Measurements from ENCODE around the gene MYRF.
A peak's percentile ranks its signal among the peaks of the same experiment; 100 is the strongest.

MYRF gene

GRCh38 chr11:61762223-61762615, 9.8 kb downstream of the MYRF start:
- DNase-seq = no peak

GRCh38 chr11:61762798-61763197, 10.4 kb downstream of the MYRF start:
- no peak for DNase-seq

DNA sequence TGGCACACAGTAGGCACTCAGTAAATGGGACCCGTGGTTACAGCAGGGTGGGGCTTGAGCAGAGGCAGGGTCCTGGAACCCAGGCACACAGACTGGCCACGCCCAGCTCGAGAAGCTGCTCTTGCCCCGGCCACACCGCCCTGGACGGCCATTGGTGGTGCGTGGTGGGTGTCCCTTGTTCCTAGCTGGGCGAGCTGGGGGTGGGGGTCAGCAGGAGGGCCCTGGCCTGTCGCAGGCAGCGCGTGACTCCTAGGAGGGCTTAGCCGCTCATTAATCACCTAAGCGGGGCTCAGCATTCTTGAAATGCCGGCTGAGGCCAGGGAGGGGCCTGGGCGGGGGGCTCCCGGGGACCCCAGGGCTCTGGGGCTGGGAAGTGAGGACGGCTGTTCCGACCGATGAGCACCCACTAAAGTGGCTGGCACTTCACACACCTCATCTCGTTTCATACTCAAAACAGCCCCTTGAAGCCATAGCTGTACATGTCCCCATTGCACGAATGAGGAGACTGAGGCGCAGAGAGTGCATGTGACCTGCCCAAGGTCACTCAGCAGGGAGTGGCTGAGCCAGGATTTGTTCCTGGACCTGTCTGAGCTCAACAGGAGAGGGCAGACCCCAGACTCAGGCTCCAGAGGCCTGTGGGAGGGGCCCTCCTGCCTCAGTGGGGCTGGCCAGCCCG, 11.6 kb downstream of the MYRF start:
- no peak for DNase-seq

- DNase-seq = no peak
These were observed 12.3 kb downstream of the MYRF start for GRCh38 chr11:61764606-61765260.

DNA sequence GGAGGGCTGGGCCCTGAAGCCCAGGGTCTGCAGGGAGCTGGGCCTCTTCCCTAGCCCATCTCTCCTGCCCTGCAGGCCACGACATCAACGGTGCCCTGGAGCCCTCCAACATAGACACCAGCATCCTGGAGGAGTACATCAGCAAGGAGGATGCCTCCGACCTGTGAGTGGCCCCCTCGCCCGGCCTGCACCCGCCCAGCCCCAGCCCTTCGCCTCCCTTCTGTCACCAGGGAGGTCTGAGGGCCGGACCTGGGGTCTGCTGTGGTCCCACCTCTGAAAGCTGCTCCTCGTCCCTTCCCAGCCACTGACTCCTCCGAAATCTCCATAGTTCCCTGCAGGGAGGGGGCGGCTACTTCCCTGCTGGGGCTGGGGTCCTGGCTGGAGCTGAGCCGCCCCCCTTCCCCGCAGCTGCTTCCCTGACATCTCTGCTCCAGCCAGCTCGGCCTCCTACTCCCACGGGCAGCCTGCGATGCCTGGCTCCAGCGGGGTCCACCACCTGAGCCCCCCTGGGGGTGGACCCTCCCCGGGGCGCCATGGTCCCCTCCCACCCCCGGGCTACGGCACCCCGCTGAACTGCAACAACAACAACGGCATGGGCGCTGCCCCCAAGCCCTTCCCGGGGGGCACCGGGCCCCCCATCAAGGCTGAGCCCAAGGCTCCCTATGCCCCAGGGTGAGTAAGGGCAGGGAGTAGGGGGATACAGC, 13.3 kb downstream of the MYRF start:
- no peak for DNase-seq

GRCh38 chr11:61766353-61766841, 14.0 kb downstream of the MYRF start:
- no peak for DNase-seq

DNA sequence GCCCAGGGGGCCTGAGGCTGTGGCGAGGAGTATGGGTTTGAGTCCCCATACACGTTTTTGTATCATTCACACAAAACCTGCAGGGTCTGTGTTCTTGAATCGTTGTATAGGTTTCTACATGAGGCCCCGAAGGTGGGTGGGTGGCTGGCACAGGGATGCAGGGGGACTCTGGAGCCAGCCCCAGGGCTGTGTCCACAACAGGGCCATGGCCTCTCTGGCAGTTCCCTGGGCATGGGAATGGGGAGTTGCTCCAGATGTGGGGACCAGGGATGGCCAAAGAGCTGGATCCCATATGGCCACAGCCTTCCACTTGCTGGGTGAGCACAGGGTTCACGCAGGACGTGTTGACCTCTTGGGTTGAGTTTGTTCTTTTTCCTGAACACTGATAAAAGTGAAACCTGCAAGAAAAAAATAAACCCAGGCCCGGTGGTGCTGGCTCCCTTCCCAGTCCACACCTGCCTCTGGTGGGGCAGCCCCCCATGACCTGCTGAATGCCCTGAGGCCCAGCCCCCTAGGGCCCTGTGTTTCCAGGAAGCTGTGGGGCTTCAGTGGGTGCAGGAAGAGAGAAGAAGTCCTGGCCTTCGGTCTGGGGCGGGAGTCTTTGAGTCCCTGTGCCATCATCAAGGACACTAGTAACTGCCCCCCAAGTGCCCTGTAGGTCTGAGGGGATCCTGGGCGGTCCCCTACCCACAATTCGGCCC, 16.1 kb downstream of the MYRF start:
- no peak for DNase-seq

DNA sequence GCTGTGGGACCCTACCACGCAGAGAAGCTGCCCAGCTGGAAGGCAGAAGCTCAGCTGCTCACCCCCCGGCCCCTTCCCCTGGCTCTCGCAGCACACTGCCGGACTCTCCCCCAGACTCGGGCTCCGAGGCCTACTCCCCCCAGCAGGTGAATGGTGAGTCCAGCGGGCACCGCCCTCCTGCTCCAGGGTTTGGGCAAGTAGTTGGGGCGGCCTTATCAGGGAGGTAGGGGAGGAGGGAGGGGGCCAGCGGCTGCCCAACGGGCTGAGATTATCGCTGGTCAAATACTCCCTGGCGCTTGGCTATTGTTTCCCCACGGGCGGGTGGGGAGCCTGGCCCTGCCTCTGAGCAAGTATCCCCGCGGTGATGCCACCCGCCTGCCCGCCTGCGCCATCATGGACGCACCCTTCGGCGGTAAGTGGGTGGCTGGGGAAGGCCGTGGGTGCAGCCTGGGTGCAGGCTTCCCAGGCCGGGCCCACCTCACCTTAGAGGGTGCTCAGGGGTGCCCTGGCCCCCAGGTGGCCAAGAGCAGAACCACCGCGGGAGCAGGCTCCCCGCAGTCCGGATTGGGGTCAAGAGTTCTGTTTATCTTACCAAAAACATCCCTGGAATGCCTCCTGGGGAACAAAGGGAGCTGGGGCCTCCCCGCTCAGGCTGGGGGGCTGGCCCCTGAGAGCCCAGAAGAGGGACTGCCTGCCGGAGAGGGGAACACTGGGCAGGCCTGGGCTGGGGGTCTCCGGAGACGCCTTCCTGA, 16.9 kb downstream of the MYRF start:
- DNase-seq = no peak

- DNase-seq = no peak
These were observed 17.7 kb downstream of the MYRF start for GRCh38 chr11:61769946-61770683.

GRCh38 chr11:61771195-61771894, 18.9 kb downstream of the MYRF start:
- no peak for DNase-seq

DNA sequence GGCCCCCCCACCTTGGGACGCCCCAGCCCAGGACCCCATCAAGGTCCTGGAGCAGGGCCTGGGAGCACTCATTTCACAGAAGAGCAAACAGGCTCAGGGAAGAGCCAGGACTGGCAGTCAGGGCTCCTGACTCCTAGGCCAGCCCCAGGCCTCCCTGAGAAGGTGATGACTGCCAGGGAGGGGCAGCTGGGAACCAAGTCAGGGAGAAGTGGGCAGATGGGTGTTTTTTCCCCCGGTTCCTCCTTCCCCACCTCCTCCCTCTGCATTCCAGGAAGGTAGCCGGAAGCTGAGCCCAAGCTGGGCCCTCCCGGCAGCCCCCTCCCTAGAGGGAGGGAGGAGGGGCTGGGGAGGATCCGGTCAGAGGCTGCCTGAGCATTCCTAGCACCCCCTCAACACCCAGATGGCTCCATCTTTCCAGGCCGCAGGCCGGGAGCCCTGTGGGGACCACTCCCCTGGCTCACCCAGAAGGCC, 19.6 kb downstream of the MYRF start:
- no peak for DNase-seq

- DNase-seq = no peak
These were observed 20.9 kb downstream of the MYRF start for GRCh38 chr11:61773356-61773755.

DNA sequence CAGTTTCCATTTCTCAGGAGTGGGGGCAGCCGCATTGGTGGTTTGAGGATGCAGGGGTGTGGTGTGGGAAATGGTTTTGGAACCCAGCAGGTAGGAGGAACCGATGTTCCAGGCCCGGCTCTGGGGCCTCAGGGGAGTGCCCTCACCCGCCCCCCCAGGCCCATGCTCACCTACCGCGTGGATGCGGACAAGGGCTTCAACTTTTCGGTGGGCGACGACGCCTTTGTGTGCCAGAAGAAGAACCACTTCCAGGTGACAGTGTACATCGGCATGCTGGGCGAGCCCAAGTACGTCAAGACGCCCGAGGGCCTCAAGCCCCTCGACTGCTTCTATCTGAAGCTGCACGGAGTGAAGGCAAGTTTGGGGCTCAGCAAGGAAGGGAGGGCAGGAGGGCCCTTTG, 21.4 kb downstream of the MYRF start:
- DNase-seq = no peak

GRCh38 chr11:61774411-61774810, 22.0 kb downstream of the MYRF start:
- DNase-seq = no peak

- DNase-seq = no peak
These were observed 22.7 kb downstream of the MYRF start for GRCh38 chr11:61775106-61775505.

GRCh38 chr11:61775606-61776554, 23.4 kb downstream of the MYRF start:
- no peak for DNase-seq

- DNase-seq = peak; percentile 37
These were observed 24.2 kb downstream of the MYRF start for GRCh38 chr11:61776561-61777075.

DNA sequence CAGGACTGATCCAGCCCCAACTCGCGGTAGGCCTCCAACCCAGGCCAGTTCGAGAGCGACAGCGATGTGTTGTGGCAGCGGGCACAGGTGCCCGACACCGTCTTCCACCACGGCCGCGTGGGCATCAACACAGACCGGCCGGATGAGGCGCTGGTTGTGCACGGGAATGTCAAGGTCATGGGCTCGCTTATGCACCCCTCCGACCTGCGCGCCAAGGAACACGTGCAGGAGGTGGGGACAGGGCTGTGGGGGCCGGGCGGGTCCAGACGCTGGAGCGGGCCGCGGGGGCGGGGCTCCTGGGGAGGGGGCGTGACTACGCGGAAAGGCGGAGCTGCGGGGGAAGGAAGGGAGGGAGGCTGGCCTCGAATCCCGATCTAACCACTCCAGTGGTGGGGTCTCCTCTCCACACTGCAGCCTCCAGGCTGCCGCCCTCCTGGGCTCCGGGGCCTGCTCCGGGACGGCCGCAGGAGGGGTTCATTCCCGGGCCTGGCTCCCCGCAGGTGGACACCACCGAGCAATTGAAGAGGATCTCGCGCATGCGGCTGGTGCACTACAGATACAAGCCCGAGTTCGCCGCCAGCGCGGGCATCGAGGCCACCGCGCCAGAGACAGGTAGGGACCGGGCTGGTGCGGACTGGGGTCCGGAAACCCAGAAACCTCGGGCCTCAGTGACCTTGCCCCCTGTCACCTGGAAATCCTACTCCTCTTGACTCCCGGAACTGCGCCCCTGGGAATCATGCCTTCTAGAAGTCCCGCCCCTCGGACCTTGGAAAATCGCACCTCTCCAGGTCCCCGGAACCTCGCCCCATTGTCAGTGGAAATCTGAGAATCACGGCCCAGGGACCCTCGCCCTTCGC, 25.0 kb downstream of the MYRF start:
- peak; percentile 62 for DNase-seq

Measured in CD4-positive, alpha-beta T cell treated with Interferon gamma for 1 hour (primary cell).